K562 treated with DMSO at 1 percent for 48 hours (cell line): ENCODE data around the gene SHROOM2. TPM values are rescaled to one million over a fixed set of nuclear protein-coding genes. Genes with fewer than 3 reads are reported as not detected.

Source experiments
- total RNA-seq: library from RNA; unstranded; fragments of 300-600 nt; gene quantifications from 2 replicates; pipeline ENCODE4 v1.2.3, GENCODE V29; 2022; ENCODE audit warnings: low replicate concordance; ENCODE audit errors: extremely low read depth

SHROOM2 gene
- not detected in 2 replicates for total RNA-seq

DNA sequence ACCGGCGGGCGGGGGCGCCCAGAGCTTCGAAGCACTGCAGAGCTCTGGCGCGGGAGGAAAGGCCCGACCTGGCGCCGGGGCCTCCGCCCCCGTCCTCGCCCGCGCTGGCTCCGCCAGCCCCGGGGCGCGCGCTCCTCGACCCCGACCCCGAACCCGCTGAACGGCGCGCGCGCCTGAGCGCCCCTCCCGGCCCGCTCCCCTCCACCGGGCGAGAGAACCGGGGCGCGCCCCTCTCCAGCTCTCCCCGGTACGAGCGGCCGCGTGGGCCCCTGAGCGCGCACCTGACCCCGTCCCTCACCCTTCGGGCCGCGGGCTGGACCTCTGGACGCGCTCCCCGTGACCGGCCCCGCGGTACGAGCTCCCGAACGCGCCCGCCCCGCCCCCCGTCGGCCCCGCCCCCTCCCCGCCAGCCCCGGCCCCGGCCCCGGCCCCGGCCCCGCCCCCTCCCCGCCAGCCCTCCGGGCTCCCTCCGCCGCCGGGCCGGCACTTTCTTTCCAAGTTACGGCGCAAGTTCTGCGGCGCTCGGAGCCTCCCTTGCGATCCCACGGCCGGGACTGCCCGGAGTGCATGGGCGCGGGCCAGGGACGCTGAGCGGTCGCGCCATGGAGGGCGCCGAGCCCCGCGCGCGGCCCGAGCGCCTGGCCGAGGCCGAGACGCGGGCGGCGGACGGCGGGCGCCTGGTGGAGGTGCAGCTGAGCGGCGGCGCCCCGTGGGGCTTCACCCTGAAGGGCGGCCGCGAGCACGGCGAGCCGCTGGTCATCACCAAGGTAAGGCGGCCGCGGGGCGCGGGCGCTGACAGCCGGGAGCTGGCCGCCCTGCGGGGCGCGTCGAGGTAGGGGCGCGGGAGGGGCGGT is at the start of gene SHROOM2:
Gene SHROOM2, plus strand, starts transcription at position 486 of the 854 bp plus-strand sequence. Its CDS starts 117 bp downstream, at position 603.

DNA sequence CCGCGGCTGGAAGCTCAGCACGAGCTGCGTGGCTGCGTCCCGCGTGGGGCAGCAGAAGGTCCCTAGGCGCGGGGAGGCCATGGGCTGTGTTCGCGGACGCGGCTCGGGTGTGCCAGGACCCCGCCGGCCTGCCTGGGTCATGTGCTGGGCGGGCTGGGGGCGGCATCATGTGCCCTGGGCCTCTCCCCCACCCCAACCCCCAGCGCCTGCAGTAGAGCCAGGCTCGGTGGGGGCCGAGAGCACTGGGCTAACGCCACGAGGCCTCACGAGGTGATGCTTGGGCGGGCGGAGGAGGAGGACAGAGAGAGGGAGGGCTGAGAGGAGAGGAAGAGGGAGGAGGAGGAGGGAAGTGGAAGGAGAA is 20.5 kb upstream of the SHROOM2 start, which contains the start of gene GPR143:
Gene GPR143, minus strand, starts transcription at position 111 of the 361 bp plus-strand sequence. Its CDS starts 30 bp downstream, at position 81.

DNA sequence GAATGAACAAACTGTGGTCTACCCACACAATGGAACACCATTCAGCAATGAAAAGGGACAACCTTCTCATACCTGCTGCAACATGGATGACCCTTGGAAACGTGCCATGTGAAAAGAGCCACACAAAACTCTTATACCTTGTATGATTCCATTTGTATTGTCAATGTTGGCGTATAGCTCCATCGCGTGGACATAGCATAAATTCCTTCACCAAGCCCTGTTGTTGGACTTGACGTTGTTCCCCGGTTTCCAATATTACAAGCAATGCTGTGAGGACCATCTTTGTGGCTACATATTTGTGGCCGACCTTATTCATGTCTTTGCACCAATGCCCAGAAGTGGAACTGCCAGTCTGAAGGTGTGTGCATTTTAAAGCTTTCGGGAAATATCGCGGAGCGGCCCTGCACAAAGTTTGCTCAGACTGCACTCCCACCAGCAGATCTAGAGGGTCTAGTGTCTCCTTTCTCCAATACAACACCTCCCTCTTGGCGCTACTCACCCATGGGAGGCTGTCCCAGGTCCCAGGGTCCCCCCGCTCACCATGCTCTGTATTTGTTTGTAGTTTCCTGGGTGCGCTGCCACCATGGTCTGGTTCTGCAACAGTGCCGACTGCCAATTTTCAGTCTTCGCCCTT is 180.7 kb downstream of the SHROOM2 start, which contains the start of gene CLDN34:
Gene CLDN34, plus strand, starts transcription at position 584 of the 634 bp plus-strand sequence. Its CDS starts 0 bp downstream, at position 584.

Other genes with a start within 250 kb of the SHROOM2 start
- not detected in 2 replicates for gene GPR143, start 20.6 kb upstream of the SHROOM2 start, total RNA-seq
- not detected in 2 replicates for gene CLDN34, start 180.9 kb downstream of the SHROOM2 start, total RNA-seq